WTC11 (cell line): ENCODE data around the gene FZD10. TPM values are rescaled to one million over a fixed set of nuclear protein-coding genes. Genes with fewer than 3 reads are reported as not detected.

ENCODE experiments used
- ATAC-seq: fragments of 200-7000 bp; cut with Tn5 transposase; 2 replicates; pipeline ENCODE4 v1.10.0; 2021; ENCODE audit warnings: mild to moderate bottlenecking, moderate library complexity
- CTCF ChIA-PET: fragments of 300-600 bp; sonication (Branson Sonifier 250); formaldehyde crosslinking; loops from one replicate; lab custom pipeline; 2021; ENCODE audit warnings: antibody characterized with exemption; lab: Charles Lee
- POLR2A ChIA-PET: fragments of 350-600 bp; sonication (Branson Sonifier 250); formaldehyde crosslinking; loops from one replicate; lab custom pipeline; 2021; ENCODE audit warnings: antibody characterized with exemption; lab: Charles Lee
- DNase-seq: peaks from one replicate; pipeline ENCODE4 v3.0.0; 2021; ENCODE audit warnings: low spot score
- H3K27ac Mint-ChIP-seq: 2 replicates; pipeline ENCODE4 v1.8.0; 2021; ENCODE audit warnings: mixed read lengths
- H3K27me3 Mint-ChIP-seq: 2 replicates; pipeline ENCODE4 v1.8.0; 2021; ENCODE audit warnings: low read depth, mild to moderate bottlenecking, moderate library complexity, mixed read lengths
- H3K36me3 Mint-ChIP-seq: 2 replicates; pipeline ENCODE4 v1.8.0; 2021; ENCODE audit warnings: mixed read lengths
- H3K4me1 Mint-ChIP-seq: 2 replicates; pipeline ENCODE4 v1.8.0; 2022; ENCODE audit warnings: mixed read lengths
- H3K4me3 Mint-ChIP-seq: 2 replicates; pipeline ENCODE4 v1.8.0; 2021; ENCODE audit warnings: mild to moderate bottlenecking, moderate library complexity, mixed read lengths
- H3K9me3 Mint-ChIP-seq: 2 replicates; pipeline ENCODE4 v1.8.0; 2021; ENCODE audit warnings: mixed read lengths
- AR ChIP-seq: fragments of 250-450 bp; sonication (Bioruptor Pico); IDR thresholded peaks from 2 replicates; pipeline ENCODE4 v1.9.0; 2021; ENCODE audit warnings: mild to moderate bottlenecking
- ATF3 ChIP-seq: sonication (generic); formaldehyde crosslinking; conservative IDR thresholded peaks from 2 replicates; pipeline ENCODE4 v1.8.1; 2022; ENCODE audit warnings: mild to moderate bottlenecking, missing genetic modification reagents
- CREB1 ChIP-seq: sonication (generic); formaldehyde crosslinking; IDR thresholded peaks from 2 replicates; pipeline ENCODE4 v1.8.0; 2023; ENCODE audit warnings: mild to moderate bottlenecking, missing genetic modification reagents
- E2F4 ChIP-seq: sonication (generic); formaldehyde crosslinking; IDR thresholded peaks from 2 replicates; pipeline ENCODE4 v1.8.1; 2022; ENCODE audit warnings: low read depth, mild to moderate bottlenecking, moderate library complexity, missing genetic modification reagents, borderline replicate concordance
- ETV6 ChIP-seq: sonication (generic); formaldehyde crosslinking; IDR thresholded peaks from 2 replicates; pipeline ENCODE4 v1.8.1; 2022; ENCODE audit warnings: mild to moderate bottlenecking, missing genetic modification reagents
- FOXK1 ChIP-seq: sonication (generic); formaldehyde crosslinking; IDR thresholded peaks from 2 replicates; pipeline ENCODE4 v1.8.0; 2022; ENCODE audit warnings: mild to moderate bottlenecking, moderate library complexity, missing genetic modification reagents
- FOXP1 ChIP-seq: sonication (generic); formaldehyde crosslinking; IDR thresholded peaks from 2 replicates; pipeline ENCODE4 v1.8.0; 2022; ENCODE audit warnings: missing genetic modification reagents, mild to moderate bottlenecking, moderate library complexity, borderline replicate concordance
- GTF2I ChIP-seq: fragments of 250-450 bp; sonication (Bioruptor Pico); conservative IDR thresholded peaks from 2 replicates; pipeline ENCODE4 v1.4.0; 2021; ENCODE audit warnings: mild to moderate bottlenecking
- JUN ChIP-seq: sonication (generic); formaldehyde crosslinking; IDR thresholded peaks from 2 replicates; pipeline ENCODE4 v1.8.0; 2023; ENCODE audit warnings: mild to moderate bottlenecking, missing genetic modification reagents
- MXD4 ChIP-seq: fragments of 250-450 bp; sonication (Bioruptor Pico); IDR thresholded peaks from 2 replicates; pipeline ENCODE4 v1.8.0; 2021; ENCODE audit warnings: mild to moderate bottlenecking, moderate library complexity, borderline replicate concordance
- MYBL2 ChIP-seq: sonication (generic); formaldehyde crosslinking; IDR thresholded peaks from 2 replicates; pipeline ENCODE4 v1.8.1; 2023; ENCODE audit warnings: mild to moderate bottlenecking, moderate library complexity, missing genetic modification reagents
- NFATC4 ChIP-seq: fragments of 250-450 bp; sonication (Bioruptor Pico); IDR thresholded peaks from 2 replicates; pipeline ENCODE4 v1.9.0; 2021; ENCODE audit warnings: mild to moderate bottlenecking
- NR1H2 ChIP-seq: sonication (generic); formaldehyde crosslinking; IDR thresholded peaks from 2 replicates; pipeline ENCODE4 v1.9.0; 2021; ENCODE audit warnings: mild to moderate bottlenecking, moderate library complexity, missing genetic modification reagents
- OVOL2 ChIP-seq: fragments of 250-450 bp; sonication (Bioruptor Pico); IDR thresholded peaks from 2 replicates; pipeline ENCODE4 v1.9.0; 2021; ENCODE audit warnings: mild to moderate bottlenecking, borderline replicate concordance
- RORB ChIP-seq: fragments of 250-450 bp; sonication (Bioruptor Pico); IDR thresholded peaks from 2 replicates; pipeline ENCODE4 v1.9.0; 2021; ENCODE audit warnings: mild to moderate bottlenecking
- SMAD3 ChIP-seq: sonication (generic); formaldehyde crosslinking; IDR thresholded peaks from 2 replicates; pipeline ENCODE4 v1.8.0; 2022; ENCODE audit warnings: missing genetic modification reagents, mild to moderate bottlenecking, borderline replicate concordance
- SOX15 ChIP-seq: fragments of 250-450 bp; sonication (Bioruptor Pico); IDR thresholded peaks from 2 replicates; pipeline ENCODE4 v1.9.0; 2021; ENCODE audit warnings: mild to moderate bottlenecking
- TEAD1 ChIP-seq: sonication (generic); formaldehyde crosslinking; IDR thresholded peaks from 2 replicates; pipeline ENCODE4 v1.8.0; 2022; ENCODE audit warnings: mild to moderate bottlenecking, missing genetic modification reagents
- ZBTB43 ChIP-seq: sonication (generic); formaldehyde crosslinking; IDR thresholded peaks from 2 replicates; pipeline ENCODE4 v1.8.1; 2023; ENCODE audit warnings: mild to moderate bottlenecking, missing genetic modification reagents
- ZNF317 ChIP-seq: sonication (generic); formaldehyde crosslinking; IDR thresholded peaks from 2 replicates; pipeline ENCODE4 v1.8.1; 2023; ENCODE audit warnings: low read depth, mild to moderate bottlenecking, moderate library complexity, missing genetic modification reagents, borderline replicate concordance
- ZNF671 ChIP-seq: fragments of 250-450 bp; sonication (Bioruptor Pico); IDR thresholded peaks from 2 replicates; pipeline ENCODE4 v1.8.0; 2021; ENCODE audit warnings: mild to moderate bottlenecking
- total RNA-seq: library from RNA; stranded (reverse); gene quantifications from 3 replicates; pipeline ENCODE4 v1.2.3, GENCODE V29; 2021

Gene FZD10
- total RNA-seq, 1 experiment from 2014 or later = 1.1 TPM

GRCh38 chr12:130134563-130134915 lies 27.7 kb upstream of the FZD10 start:
- Mint-ChIP-seq H3K4me3 (no peak overlapping the region), H3K4me1 (peaks cover 16% of the 10 kb centered on the region), H3K27me3 (peaks cover 53% of the 10 kb centered on the region), H3K36me3 (peaks cover 53% of the 10 kb centered on the region), H3K9me3 (peaks cover 31% of the 10 kb centered on the region), H3K27ac (no peak overlapping the region)
- no peak for DNase-seq
- CTCF ChIA-PET = interaction anchor here (1.1 kb wide), 1 partner anchor 201 kb away, joined by 3 read pairs; no protein-coding TSS in a partner anchor
- TF ChIP-seq E2F4 (CRISPR knock-in tag) (no peak), ETV6 (no peak), SOX15 (CRISPR knock-in tag) (no peak), CREB1 (CRISPR knock-in tag) (no peak), SMAD3 (CRISPR knock-in tag) (no peak), GTF2I (CRISPR knock-in tag) (no peak), ZNF317 (CRISPR knock-in tag) (no peak), ATF3 (CRISPR knock-in tag) (no peak), NFATC4 (CRISPR knock-in tag) (no peak), JUN (CRISPR knock-in tag) (no peak), MYBL2 (CRISPR knock-in tag) (no peak), TEAD1 (CRISPR knock-in tag) (no peak), RORB (no peak), FOXP1 (CRISPR knock-in tag) (no peak)
- ATAC-seq = no peak
- POLR2A ChIA-PET = no interaction called here

GRCh38 chr12:130136509-130137039 lies 25.7 kb upstream of the FZD10 start:
- no peak for ATAC-seq
- Mint-ChIP-seq H3K4me1 (peaks cover 16% of the 10 kb centered on the region), H3K36me3 (peaks cover 60% of the 10 kb centered on the region), H3K4me3 (no peak overlapping the region), H3K27me3 (peaks cover 54% of the 10 kb centered on the region), H3K27ac (no peak overlapping the region), H3K9me3 (peaks cover 34% of the 10 kb centered on the region)
- DNase-seq = no peak
- CTCF ChIA-PET = interaction anchor here (1.0 kb wide), 1 partner anchor 10 kb away, joined by 3 read pairs; no protein-coding TSS in a partner anchor
- no peak for TF ChIP-seq OVOL2 (CRISPR knock-in tag)
- POLR2A ChIA-PET = interaction anchor here (1.0 kb wide), 1 partner anchor 10 kb away, joined by 3 read pairs; no protein-coding TSS in a partner anchor

- H3K4me3 Mint-ChIP-seq = no peak overlapping the region
- ChIA-PET POLR2A (interaction anchor here (1.0 kb wide), 1 partner anchor 11 kb away, joined by 3 read pairs; no protein-coding TSS in a partner anchor), CTCF (interaction anchor here (1.0 kb wide), 1 partner anchor 10 kb away, joined by 3 read pairs; no protein-coding TSS in a partner anchor)
- no peak overlapping the region for H3K27ac Mint-ChIP-seq
- peaks cover 31% of the 10 kb centered on the region for H3K9me3 Mint-ChIP-seq
- peak; percentile 26 for DNase-seq
- H3K27me3 Mint-ChIP-seq = peaks cover 51% of the 10 kb centered on the region
- ATAC-seq = peak; percentile 43; the same call in 1 of the 2 replicates
- peaks cover 55% of the 10 kb centered on the region for H3K36me3 Mint-ChIP-seq
- peaks cover 16% of the 10 kb centered on the region for H3K4me1 Mint-ChIP-seq
- TF ChIP-seq MXD4 (CRISPR knock-in tag) = no peak
- TF ChIP-seq ZNF671 (CRISPR knock-in tag) = no peak
- TF ChIP-seq ZBTB43 (CRISPR knock-in tag) = no peak
- no peak for TF ChIP-seq FOXK1
- TF ChIP-seq SMAD3 (CRISPR knock-in tag) = no peak
- TF ChIP-seq AR (CRISPR knock-in tag) = no peak
- no peak for TF ChIP-seq NR1H2 (CRISPR knock-in tag)
These were observed 24.9 kb upstream of the FZD10 start for GRCh38 chr12:130137040-130138018.
